LNCaP clone FGC (cell line): ENCODE data around the gene SDK2.
"Not testable (repeated sequence)": the region's sequence is repeated elsewhere in the genome, so short reads cannot be mapped to it uniquely, and the experiment has no call there.

Experiments
- DNase-seq: peaks from one replicate; pipeline ENCODE4 v3.0.0-alpha.2; 2011; ENCODE audit warnings: low read depth
- H3K4me3 ChIP-seq: 2 replicates; pipeline ENCODE4 v1.5.1; 2011; ENCODE audit warnings: mild to moderate bottlenecking, low read depth, low read length, control low read depth
- TF ChIP-seq, protein P1 (sequence below): IDR thresholded peaks from 2 replicates; pipeline ENCODE4 v1.5.1; 2012; ENCODE audit warnings: mild to moderate bottlenecking; ENCODE audit not compliant: control insufficient read depth, insufficient read depth; ENCODE audit errors: extremely low read depth

Gene SDK2

DNA sequence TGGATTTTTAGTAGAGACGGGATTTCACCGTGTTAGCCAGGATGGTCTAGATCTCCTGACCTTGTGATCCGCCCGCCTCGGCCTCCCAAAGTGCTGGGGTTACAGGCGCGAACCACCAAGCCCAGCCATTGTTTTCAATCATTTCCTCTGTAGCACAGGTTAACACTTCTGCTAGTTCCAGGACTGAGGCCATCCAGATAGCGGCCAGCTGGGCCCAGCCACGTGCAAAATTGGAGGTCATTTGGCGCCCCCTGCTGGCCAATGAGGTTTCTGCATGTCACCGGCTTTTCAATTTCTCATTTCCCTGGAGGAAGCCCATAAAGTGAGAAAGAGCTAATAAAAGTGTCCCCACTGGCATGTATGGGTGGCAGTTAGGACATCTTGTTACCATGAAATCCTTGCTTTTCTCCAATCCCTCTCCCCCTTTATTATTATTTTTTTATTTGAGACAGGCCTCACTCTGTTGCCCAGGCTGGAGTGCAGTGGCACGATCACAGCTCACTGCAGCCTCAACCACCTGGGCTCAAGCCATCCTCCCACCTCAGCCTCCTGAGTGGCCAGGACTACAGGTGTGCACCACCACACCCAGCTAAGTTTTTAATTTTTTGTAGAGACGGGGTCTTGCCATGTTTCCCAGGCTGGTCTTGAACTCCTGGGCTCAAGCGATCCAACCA lies 274.3 kb downstream of the SDK2 start:
- DNase-seq, result peak; percentile 63
- H3K4me3 ChIP-seq, result not testable (repeated sequence)
- TF ChIP-seq, protein P1, sequence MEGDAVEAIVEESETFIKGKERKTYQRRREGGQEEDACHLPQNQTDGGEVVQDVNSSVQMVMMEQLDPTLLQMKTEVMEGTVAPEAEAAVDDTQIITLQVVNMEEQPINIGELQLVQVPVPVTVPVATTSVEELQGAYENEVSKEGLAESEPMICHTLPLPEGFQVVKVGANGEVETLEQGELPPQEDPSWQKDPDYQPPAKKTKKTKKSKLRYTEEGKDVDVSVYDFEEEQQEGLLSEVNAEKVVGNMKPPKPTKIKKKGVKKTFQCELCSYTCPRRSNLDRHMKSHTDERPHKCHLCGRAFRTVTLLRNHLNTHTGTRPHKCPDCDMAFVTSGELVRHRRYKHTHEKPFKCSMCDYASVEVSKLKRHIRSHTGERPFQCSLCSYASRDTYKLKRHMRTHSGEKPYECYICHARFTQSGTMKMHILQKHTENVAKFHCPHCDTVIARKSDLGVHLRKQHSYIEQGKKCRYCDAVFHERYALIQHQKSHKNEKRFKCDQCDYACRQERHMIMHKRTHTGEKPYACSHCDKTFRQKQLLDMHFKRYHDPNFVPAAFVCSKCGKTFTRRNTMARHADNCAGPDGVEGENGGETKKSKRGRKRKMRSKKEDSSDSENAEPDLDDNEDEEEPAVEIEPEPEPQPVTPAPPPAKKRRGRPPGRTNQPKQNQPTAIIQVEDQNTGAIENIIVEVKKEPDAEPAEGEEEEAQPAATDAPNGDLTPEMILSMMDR, result peak; percentile 79

- TF ChIP-seq, protein P1, result no peak
- no peak for DNase-seq
Measured at GRCh38 chr17:73369111-73369521, 275.1 kb downstream of the SDK2 start.

DNA sequence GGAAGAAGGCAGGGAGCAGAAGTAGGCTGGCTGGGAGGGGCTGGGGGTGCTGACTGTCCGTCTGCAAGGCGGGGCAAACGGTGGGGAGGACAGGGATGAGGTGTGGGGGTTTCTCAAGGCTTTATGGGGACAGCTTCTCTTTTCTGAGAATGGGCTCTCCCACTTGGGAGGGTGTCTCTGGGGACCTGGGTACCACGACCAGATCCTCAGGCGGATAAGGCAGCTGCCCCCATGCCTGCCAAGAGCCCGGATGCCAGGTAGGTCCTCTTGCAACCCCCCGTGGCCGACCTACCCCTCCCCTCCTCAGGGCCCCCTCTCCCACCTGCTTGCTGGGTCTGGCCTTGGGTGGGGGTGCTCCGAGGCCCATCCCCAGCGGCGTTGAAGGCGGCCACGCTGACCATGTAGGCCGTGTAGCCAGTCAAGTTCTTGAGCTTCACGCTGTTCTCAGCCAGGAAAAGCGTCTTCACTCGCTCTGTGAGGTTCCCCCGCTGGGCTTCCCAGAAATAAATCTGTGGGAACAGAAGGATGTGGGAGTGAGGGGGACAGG lies 276.1 kb downstream of the SDK2 start:
- TF ChIP-seq, protein P1, result no peak
- no peak overlapping the region for H3K4me3 ChIP-seq
- no peak for DNase-seq

More at GRCh38 chr17:73369111-73369521, 275.1 kb downstream of the SDK2 start:
- H3K4me3 ChIP-seq, result no peak overlapping the region

- TF ChIP-seq, protein P1, result no peak
- H3K4me3 ChIP-seq, result no peak overlapping the region
- DNase-seq, result no peak
Measured at GRCh38 chr17:73365906-73366623, 278.2 kb downstream of the SDK2 start.

DNA sequence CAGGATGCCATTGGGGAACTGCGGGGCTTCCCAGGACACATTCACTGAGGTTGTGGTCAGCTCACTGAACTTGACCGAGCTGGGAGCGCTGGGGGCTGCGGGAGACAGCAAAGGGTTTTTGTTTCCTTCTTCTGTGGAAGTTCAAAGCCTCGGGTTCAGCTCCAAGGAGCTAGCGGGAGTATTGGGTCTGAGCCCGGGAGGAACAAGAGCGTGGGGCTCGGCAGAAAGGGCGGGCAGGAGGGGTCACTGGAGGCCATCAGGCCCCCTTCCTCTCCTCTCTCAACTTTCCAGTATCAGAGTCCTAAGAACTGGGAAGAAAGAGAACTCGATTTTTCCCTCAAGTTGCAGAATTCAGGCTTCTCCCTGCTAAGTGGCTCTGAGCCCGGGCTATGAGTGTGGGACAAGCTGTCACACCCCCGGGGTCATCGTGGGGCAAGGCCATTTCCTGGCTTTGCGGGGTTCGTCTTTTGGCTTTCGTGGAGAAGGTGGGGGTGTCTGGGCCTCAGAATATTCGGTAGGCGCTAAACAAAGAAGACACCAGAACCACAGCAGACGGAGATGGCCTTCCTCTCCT lies 278.9 kb downstream of the SDK2 start:
- TF ChIP-seq, protein P1, result no peak
- no peak overlapping the region for H3K4me3 ChIP-seq
- DNase-seq, result no peak

DNA sequence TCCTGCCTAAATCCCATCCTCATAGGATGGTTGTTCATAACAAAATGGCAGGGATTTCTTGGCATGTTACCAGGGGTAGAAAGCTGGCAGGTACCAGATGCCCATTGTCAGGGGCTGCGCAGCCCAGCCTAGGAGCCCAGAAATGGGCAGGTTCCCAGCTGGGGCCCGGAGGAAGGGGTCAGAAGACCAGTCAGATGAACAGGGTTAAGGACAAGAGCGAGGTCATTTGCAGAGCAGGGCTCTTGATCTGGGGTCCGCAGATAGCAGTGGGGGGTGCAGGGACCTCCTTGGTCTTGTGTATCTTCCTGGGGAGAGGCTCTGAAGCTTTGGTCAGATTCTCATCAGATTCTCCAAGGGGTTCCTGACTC lies 280.1 kb downstream of the SDK2 start:
- DNase-seq, result no peak
- no peak overlapping the region for H3K4me3 ChIP-seq
- TF ChIP-seq, protein P1, result no peak
